ENCODE data around the gene HAPLN3. TPM values are rescaled to one million over a fixed set of nuclear protein-coding genes. Genes with fewer than 3 reads are reported as not detected.

HAPLN3 gene
- polyA plus RNA-seq, 1 donor from 2014 or later: not detected

DNA sequence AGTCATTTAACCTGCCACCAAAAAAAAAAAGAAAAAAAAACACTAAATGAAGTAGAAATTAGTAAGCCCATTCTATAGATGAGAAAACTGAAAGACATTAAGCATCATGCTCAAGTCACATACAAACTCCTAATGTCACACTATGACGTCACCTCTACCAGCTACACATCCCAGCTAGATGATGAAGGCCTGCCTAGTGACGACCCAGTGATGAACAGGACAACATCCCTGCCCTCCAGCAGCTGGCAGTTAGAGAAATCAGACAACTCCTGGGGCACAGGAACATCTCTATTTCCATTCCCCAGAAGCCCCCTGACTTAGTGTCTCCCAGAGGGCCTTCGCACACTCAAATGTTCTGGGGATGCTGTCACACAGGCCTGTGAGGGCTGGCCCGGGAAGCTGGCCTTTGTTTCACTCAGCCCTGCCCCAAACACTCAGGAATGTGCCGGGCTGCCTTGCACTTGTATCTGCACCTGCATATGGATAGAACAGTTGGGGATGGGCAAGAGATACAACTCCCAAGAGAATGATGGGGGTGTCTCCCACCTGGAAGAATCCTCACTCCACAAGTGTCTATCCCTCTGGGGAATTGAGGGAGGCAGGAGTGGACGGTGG lies 7.0 kb upstream of the HAPLN3 start:
- Histone ChIP-seq H3K4me3 (ENCODE audit: low read length) (no peak overlapping the region), H3F3A (ENCODE audit: insufficient read depth, low read length, poor library complexity, severe bottlenecking) (no peaks in the 10 kb centered on the region), H3K79me2 (replicated peaks; ENCODE audit: insufficient read depth, low read length) (no peaks in the 10 kb centered on the region), H4K20me1 (ENCODE audit: insufficient read depth) (no peaks in the 10 kb centered on the region), H3K4me2 (ENCODE audit: low read length) (no peak overlapping the region), H3K9me3 (ENCODE audit: low read length) (no peaks in the 10 kb centered on the region), H3K27me3 (ENCODE audit: insufficient read depth, low read depth, low read length) (no peaks in the 10 kb centered on the region), H3K9me2 (ENCODE audit: insufficient read depth, low read length) (no peaks in the 10 kb centered on the region), H2AFZ (ENCODE audit: low read depth, low read length) (no peak overlapping the region), H3K36me3 (ENCODE audit: insufficient read depth, low read length) (no peaks in the 10 kb centered on the region), H3K9ac (ENCODE audit: low read length) (no peak overlapping the region), H3K27ac (ENCODE audit: low read length) (no peak overlapping the region)
- TF ChIP-seq EP300 (conservative IDR thresholded peaks at IDR 0.05; ENCODE audit: poor library complexity, severe bottlenecking): no peak
- TF ChIP-seq, protein P1, sequence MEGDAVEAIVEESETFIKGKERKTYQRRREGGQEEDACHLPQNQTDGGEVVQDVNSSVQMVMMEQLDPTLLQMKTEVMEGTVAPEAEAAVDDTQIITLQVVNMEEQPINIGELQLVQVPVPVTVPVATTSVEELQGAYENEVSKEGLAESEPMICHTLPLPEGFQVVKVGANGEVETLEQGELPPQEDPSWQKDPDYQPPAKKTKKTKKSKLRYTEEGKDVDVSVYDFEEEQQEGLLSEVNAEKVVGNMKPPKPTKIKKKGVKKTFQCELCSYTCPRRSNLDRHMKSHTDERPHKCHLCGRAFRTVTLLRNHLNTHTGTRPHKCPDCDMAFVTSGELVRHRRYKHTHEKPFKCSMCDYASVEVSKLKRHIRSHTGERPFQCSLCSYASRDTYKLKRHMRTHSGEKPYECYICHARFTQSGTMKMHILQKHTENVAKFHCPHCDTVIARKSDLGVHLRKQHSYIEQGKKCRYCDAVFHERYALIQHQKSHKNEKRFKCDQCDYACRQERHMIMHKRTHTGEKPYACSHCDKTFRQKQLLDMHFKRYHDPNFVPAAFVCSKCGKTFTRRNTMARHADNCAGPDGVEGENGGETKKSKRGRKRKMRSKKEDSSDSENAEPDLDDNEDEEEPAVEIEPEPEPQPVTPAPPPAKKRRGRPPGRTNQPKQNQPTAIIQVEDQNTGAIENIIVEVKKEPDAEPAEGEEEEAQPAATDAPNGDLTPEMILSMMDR (IDR thresholded peaks at IDR 0.05; ENCODE audit: poor library complexity, severe bottlenecking): no peak
- no peak for TF ChIP-seq TAF1 (IDR thresholded peaks at IDR 0.05; ENCODE audit: low read depth)
- no peak for TF ChIP-seq SMC3 (conservative IDR thresholded peaks at IDR 0.05; ENCODE audit: poor library complexity)
- TF ChIP-seq EZH2 (IDR thresholded peaks at IDR 0.05; ENCODE audit: borderline replicate concordance, insufficient read depth, low read length, poor library complexity, severe bottlenecking): no peak
- no peak for TF ChIP-seq MXI1 (conservative IDR thresholded peaks at IDR 0.05; ENCODE audit: poor library complexity, severe bottlenecking)
- no peak for TF ChIP-seq RAD21 (conservative IDR thresholded peaks at IDR 0.05)
- TF ChIP-seq, protein P2, sequence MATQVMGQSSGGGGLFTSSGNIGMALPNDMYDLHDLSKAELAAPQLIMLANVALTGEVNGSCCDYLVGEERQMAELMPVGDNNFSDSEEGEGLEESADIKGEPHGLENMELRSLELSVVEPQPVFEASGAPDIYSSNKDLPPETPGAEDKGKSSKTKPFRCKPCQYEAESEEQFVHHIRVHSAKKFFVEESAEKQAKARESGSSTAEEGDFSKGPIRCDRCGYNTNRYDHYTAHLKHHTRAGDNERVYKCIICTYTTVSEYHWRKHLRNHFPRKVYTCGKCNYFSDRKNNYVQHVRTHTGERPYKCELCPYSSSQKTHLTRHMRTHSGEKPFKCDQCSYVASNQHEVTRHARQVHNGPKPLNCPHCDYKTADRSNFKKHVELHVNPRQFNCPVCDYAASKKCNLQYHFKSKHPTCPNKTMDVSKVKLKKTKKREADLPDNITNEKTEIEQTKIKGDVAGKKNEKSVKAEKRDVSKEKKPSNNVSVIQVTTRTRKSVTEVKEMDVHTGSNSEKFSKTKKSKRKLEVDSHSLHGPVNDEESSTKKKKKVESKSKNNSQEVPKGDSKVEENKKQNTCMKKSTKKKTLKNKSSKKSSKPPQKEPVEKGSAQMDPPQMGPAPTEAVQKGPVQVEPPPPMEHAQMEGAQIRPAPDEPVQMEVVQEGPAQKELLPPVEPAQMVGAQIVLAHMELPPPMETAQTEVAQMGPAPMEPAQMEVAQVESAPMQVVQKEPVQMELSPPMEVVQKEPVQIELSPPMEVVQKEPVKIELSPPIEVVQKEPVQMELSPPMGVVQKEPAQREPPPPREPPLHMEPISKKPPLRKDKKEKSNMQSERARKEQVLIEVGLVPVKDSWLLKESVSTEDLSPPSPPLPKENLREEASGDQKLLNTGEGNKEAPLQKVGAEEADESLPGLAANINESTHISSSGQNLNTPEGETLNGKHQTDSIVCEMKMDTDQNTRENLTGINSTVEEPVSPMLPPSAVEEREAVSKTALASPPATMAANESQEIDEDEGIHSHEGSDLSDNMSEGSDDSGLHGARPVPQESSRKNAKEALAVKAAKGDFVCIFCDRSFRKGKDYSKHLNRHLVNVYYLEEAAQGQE (IDR thresholded peaks at IDR 0.05; ENCODE audit: borderline replicate concordance): no peak

DNA sequence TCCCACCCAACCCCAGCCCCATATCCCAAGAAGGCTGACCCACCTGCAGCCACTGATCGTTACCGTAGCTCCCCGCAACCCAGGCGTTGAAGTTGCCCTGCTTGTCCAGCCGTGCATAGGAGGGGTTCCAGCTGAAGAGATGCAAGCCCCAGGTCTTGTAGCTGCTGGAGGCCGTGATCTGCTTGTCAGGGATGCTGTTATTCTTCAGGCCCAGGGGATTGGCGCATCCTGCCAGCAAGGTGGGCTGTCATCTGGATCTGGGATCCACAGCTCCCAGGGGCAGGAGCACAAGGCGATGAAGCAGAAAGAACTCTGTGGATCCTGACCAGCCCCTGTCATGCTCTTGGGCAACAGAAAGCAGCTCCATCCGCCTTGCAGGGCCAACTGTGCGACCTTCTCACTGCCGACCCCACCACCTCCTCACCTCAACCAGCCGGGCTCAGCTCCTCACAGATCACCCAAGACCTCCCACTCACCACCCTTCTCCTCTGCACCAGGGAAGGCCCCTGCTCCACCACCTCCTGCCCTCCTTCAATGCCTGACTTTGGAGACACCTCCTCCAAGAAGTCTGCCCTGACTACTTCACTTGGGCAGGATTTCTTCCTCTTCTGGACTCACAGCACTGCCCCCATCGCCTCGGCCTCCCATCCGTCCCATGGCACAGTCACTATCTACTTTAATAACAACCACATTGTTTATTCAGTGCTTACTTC lies 6.3 kb upstream of the HAPLN3 start:
- Histone ChIP-seq H3K4me2 (ENCODE audit: low read length) (no peak overlapping the region), H3K27me3 (ENCODE audit: insufficient read depth, low read depth, low read length) (no peaks in the 10 kb centered on the region), H3K27ac (ENCODE audit: low read length) (no peak overlapping the region), H3K9me3 (ENCODE audit: low read length) (no peaks in the 10 kb centered on the region), H2AFZ (ENCODE audit: low read depth, low read length) (no peak overlapping the region), H3K4me3 (ENCODE audit: low read length) (no peak overlapping the region), H3K79me2 (replicated peaks; ENCODE audit: insufficient read depth, low read length) (no peaks in the 10 kb centered on the region), H3K9ac (ENCODE audit: low read length) (no peak overlapping the region), H3F3A (ENCODE audit: insufficient read depth, low read length, poor library complexity, severe bottlenecking) (no peaks in the 10 kb centered on the region), H4K20me1 (ENCODE audit: insufficient read depth) (no peaks in the 10 kb centered on the region), H3K36me3 (ENCODE audit: insufficient read depth, low read length) (no peaks in the 10 kb centered on the region), H3K9me2 (ENCODE audit: insufficient read depth, low read length) (no peaks in the 10 kb centered on the region)
- no peak for TF ChIP-seq RAD21 (conservative IDR thresholded peaks at IDR 0.05)
- TF ChIP-seq TAF1 (IDR thresholded peaks at IDR 0.05; ENCODE audit: low read depth): no peak
- TF ChIP-seq, protein P2 (IDR thresholded peaks at IDR 0.05; ENCODE audit: borderline replicate concordance): no peak
- TF ChIP-seq MXI1 (conservative IDR thresholded peaks at IDR 0.05; ENCODE audit: poor library complexity, severe bottlenecking): no peak
- TF ChIP-seq POLR2AphosphoS5 (IDR thresholded peaks at IDR 0.05): no peak
- TF ChIP-seq EP300 (conservative IDR thresholded peaks at IDR 0.05; ENCODE audit: poor library complexity, severe bottlenecking): no peak

Data from neural cell (in vitro differentiated cells).